ENCODE results near the gene KAT5.
"Not testable (repeated sequence)": the region's sequence is repeated elsewhere in the genome, so short reads cannot be mapped to it uniquely, and the experiment has no call there.

The KAT5 gene

GRCh38 chr11:65744699-65745042 is 32.6 kb downstream of the KAT5 start:
- H3K4me3 ChIP-seq (ENCODE audit: low read length) = no peak overlapping the region
- no peak overlapping the region for H2BK5ac ChIP-seq (ENCODE audit: low read length)
- no peak for DNase-seq
- no peaks in the 10 kb centered on the region for H3K36me3 ChIP-seq (ENCODE audit: control insufficient read depth, insufficient read depth, low read length)
- no peaks in the 10 kb centered on the region for H3K79me1 ChIP-seq (ENCODE audit: low read length)
- no peaks in the 10 kb centered on the region for H3K27me3 ChIP-seq (ENCODE audit: insufficient read depth, low read length, poor library complexity)
- no peak overlapping the region for H4K8ac ChIP-seq (ENCODE audit: low read depth, low read length)
- no peak overlapping the region for H2AK5ac ChIP-seq (ENCODE audit: low read length)
- no peak overlapping the region for H3K27ac ChIP-seq (ENCODE audit: low read depth, low read length)
- WGBS (ENCODE audit: extremely low coverage, insufficient coverage, low lambda C conversion rate) = no CpG with 5 or more reads among the region's 8 CpGs
- H3K4me2 ChIP-seq (ENCODE audit: low read length) = no peak overlapping the region
- no peaks in the 10 kb centered on the region for H3K4me1 ChIP-seq (ENCODE audit: control insufficient read depth, low read depth, low read length)
- no peak overlapping the region for H2BK120ac ChIP-seq (ENCODE audit: low read depth, low read length)
- H3K56ac ChIP-seq (ENCODE audit: low read length) = no peak overlapping the region
- H4K5ac ChIP-seq (ENCODE audit: low read length) = no peak overlapping the region
- H3K23ac ChIP-seq (ENCODE audit: low read length) = no peak overlapping the region
- no peak overlapping the region for H3K9ac ChIP-seq (ENCODE audit: low read length)
- H3K18ac ChIP-seq (ENCODE audit: low read length) = no peak overlapping the region
- H2BK15ac ChIP-seq (replicated peaks; ENCODE audit: low read depth) = no peak overlapping the region
- no peak overlapping the region for H3K4ac ChIP-seq (ENCODE audit: low read depth, low read length)
- no peaks in the 10 kb centered on the region for H3K79me2 ChIP-seq (ENCODE audit: control insufficient read depth, insufficient read depth, low read length)

DNA sequence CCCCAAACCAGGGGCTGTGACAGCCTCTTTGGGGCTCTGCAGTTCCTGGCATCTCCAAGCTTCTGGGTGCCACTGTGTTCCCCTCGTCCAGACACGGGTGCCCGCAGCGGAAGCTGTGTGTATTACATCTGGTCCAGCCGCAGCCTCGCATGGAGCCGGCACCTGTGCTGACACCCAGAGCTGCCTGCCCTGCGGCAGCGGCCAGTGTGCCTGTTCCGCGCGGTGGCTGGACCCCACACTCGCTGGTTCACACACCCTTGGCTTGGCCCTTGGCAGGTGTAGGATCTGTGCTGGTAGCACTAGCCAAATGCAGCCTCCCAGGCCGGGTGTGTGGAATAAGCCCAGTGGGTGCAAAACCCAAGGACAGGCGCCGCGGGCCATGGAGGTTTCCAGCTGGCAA is 33.0 kb downstream of the KAT5 start:
- H3K79me1 ChIP-seq (ENCODE audit: low read length) = no peaks in the 10 kb centered on the region
- no peaks in the 10 kb centered on the region for H3K36me3 ChIP-seq (ENCODE audit: control insufficient read depth, insufficient read depth, low read length)
- DNase-seq = no peak
- H4K8ac ChIP-seq (ENCODE audit: low read depth, low read length) = no peak overlapping the region
- H2BK120ac ChIP-seq (ENCODE audit: low read depth, low read length) = no peak overlapping the region
- no peak overlapping the region for H4K5ac ChIP-seq (ENCODE audit: low read length)
- no peak overlapping the region for H2BK15ac ChIP-seq (replicated peaks; ENCODE audit: low read depth)
- H3K18ac ChIP-seq (ENCODE audit: low read length) = no peak overlapping the region
- H3K4me1 ChIP-seq (ENCODE audit: control insufficient read depth, low read depth, low read length) = no peaks in the 10 kb centered on the region
- H3K4ac ChIP-seq (ENCODE audit: low read depth, low read length) = no peak overlapping the region
- no peaks in the 10 kb centered on the region for H3K79me2 ChIP-seq (ENCODE audit: control insufficient read depth, insufficient read depth, low read length)
- H3K56ac ChIP-seq (ENCODE audit: low read length) = no peak overlapping the region
- no peaks in the 10 kb centered on the region for H3K27me3 ChIP-seq (ENCODE audit: insufficient read depth, low read length, poor library complexity)
- H3K9ac ChIP-seq (ENCODE audit: low read length) = no peak overlapping the region
- H2BK5ac ChIP-seq (ENCODE audit: low read length) = no peak overlapping the region
- no peak overlapping the region for H3K4me3 ChIP-seq (ENCODE audit: low read length)
- WGBS (ENCODE audit: extremely low coverage, insufficient coverage, low lambda C conversion rate) = no CpG with 5 or more reads among the region's 17 CpGs
- H3K4me2 ChIP-seq (ENCODE audit: low read length) = no peak overlapping the region
- no peak overlapping the region for H2AK5ac ChIP-seq (ENCODE audit: low read length)
- no peak overlapping the region for H3K27ac ChIP-seq (ENCODE audit: low read depth, low read length)
- H3K23ac ChIP-seq (ENCODE audit: low read length) = no peak overlapping the region

GRCh38 chr11:65762169-65762568 is 50.1 kb downstream of the KAT5 start:
- not testable (repeated sequence) for H2AK5ac ChIP-seq (ENCODE audit: low read length); H3K27ac ChIP-seq (ENCODE audit: low read depth, low read length); H3K23ac ChIP-seq (ENCODE audit: low read length); H2BK120ac ChIP-seq (ENCODE audit: low read depth, low read length); H3K18ac ChIP-seq (ENCODE audit: low read length); H2BK5ac ChIP-seq (ENCODE audit: low read length); H2BK15ac ChIP-seq (replicated peaks; ENCODE audit: low read depth); H3K9ac ChIP-seq (ENCODE audit: low read length); H3K27me3 ChIP-seq (ENCODE audit: insufficient read depth, low read length, poor library complexity); H3K79me2 ChIP-seq (ENCODE audit: control insufficient read depth, insufficient read depth, low read length); DNase-seq; H3K4ac ChIP-seq (ENCODE audit: low read depth, low read length); H3K4me3 ChIP-seq (ENCODE audit: low read length); H3K4me1 ChIP-seq (ENCODE audit: control insufficient read depth, low read depth, low read length); H3K4me2 ChIP-seq (ENCODE audit: low read length); H3K36me3 ChIP-seq (ENCODE audit: control insufficient read depth, insufficient read depth, low read length); H3K79me1 ChIP-seq (ENCODE audit: low read length); H3K56ac ChIP-seq (ENCODE audit: low read length); H4K5ac ChIP-seq (ENCODE audit: low read length); H4K8ac ChIP-seq (ENCODE audit: low read depth, low read length)
- whole genome bisulfite sequencing (ENCODE audit: extremely low coverage, insufficient coverage, low lambda C conversion rate) = no CpG with 5 or more reads among the region's 5 CpGs

DNA sequence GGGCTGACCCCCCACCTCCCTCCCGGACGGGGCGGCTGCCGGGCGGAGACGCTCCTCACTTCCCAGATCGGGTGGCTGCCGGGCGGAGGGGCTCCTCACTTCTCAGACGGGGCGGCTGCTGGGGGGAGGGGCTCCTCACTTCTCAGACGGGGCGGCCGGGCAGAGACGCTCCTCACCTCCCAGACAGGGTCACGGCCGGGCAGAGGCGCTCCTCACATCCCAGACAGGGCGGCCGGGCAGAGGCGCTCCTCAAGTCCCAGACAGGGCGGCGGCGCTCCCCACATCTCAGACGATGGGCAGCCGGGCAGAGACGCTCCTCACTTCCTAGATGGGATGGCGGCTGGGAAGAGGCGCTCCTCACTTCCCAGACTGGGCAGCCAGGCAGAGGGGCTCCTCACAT is 50.8 kb downstream of the KAT5 start:
- H4K8ac ChIP-seq (ENCODE audit: low read depth, low read length); H3K4me3 ChIP-seq (ENCODE audit: low read length); H3K4ac ChIP-seq (ENCODE audit: low read depth, low read length); H4K5ac ChIP-seq (ENCODE audit: low read length); H3K36me3 ChIP-seq (ENCODE audit: control insufficient read depth, insufficient read depth, low read length); H2BK5ac ChIP-seq (ENCODE audit: low read length); H3K9ac ChIP-seq (ENCODE audit: low read length); H3K79me1 ChIP-seq (ENCODE audit: low read length); H2BK120ac ChIP-seq (ENCODE audit: low read depth, low read length); H3K23ac ChIP-seq (ENCODE audit: low read length); H3K56ac ChIP-seq (ENCODE audit: low read length); H2BK15ac ChIP-seq (replicated peaks; ENCODE audit: low read depth); H3K79me2 ChIP-seq (ENCODE audit: control insufficient read depth, insufficient read depth, low read length); DNase-seq; H3K4me2 ChIP-seq (ENCODE audit: low read length); H3K18ac ChIP-seq (ENCODE audit: low read length); H3K27ac ChIP-seq (ENCODE audit: low read depth, low read length); H2AK5ac ChIP-seq (ENCODE audit: low read length); H3K4me1 ChIP-seq (ENCODE audit: control insufficient read depth, low read depth, low read length); H3K27me3 ChIP-seq (ENCODE audit: insufficient read depth, low read length, poor library complexity): not testable (repeated sequence)
- no CpG with 5 or more reads among the region's 29 CpGs for WGBS (ENCODE audit: extremely low coverage, insufficient coverage, low lambda C conversion rate)

DNA sequence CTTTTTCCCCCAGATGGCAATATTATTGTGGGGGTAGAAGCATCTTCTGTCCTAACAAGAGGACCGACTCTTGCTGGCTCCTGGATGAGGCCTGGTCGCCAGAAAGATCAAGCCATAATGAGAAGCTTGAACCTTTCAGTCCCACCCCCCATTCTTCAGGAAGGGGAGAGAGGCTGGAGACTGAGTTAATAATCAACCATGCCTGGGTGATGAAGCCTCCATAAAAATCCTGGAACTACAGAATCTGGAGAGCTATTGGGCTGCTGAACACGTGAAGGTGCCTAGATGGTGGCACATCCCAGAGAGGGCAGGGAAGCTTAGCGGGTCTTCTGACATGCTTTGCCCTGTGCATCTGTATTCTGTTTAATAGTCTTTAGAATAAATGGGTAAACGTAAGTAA is 52.4 kb downstream of the KAT5 start:
- H4K5ac ChIP-seq (ENCODE audit: low read length) = no peak overlapping the region
- no peak overlapping the region for H3K4me2 ChIP-seq (ENCODE audit: low read length)
- H2BK15ac ChIP-seq (replicated peaks; ENCODE audit: low read depth) = no peak overlapping the region
- H2BK120ac ChIP-seq (ENCODE audit: low read depth, low read length) = no peak overlapping the region
- no peak overlapping the region for H3K9ac ChIP-seq (ENCODE audit: low read length)
- no peaks in the 10 kb centered on the region for H3K4me1 ChIP-seq (ENCODE audit: control insufficient read depth, low read depth, low read length)
- no peak for DNase-seq
- no CpG with 5 or more reads among the region's 5 CpGs for WGBS (ENCODE audit: extremely low coverage, insufficient coverage, low lambda C conversion rate)
- H3K27me3 ChIP-seq (ENCODE audit: insufficient read depth, low read length, poor library complexity) = no peaks in the 10 kb centered on the region
- H3K4me3 ChIP-seq (ENCODE audit: low read length) = no peak overlapping the region
- no peaks in the 10 kb centered on the region for H3K36me3 ChIP-seq (ENCODE audit: control insufficient read depth, insufficient read depth, low read length)
- no peak overlapping the region for H3K56ac ChIP-seq (ENCODE audit: low read length)
- no peak overlapping the region for H2AK5ac ChIP-seq (ENCODE audit: low read length)
- H2BK5ac ChIP-seq (ENCODE audit: low read length) = no peak overlapping the region
- H3K18ac ChIP-seq (ENCODE audit: low read length) = no peak overlapping the region
- no peak overlapping the region for H3K23ac ChIP-seq (ENCODE audit: low read length)
- H3K79me1 ChIP-seq (ENCODE audit: low read length) = no peaks in the 10 kb centered on the region
- no peak overlapping the region for H4K8ac ChIP-seq (ENCODE audit: low read depth, low read length)
- no peaks in the 10 kb centered on the region for H3K79me2 ChIP-seq (ENCODE audit: control insufficient read depth, insufficient read depth, low read length)
- no peak overlapping the region for H3K4ac ChIP-seq (ENCODE audit: low read depth, low read length)
- H3K27ac ChIP-seq (ENCODE audit: low read depth, low read length) = no peak overlapping the region

DNA sequence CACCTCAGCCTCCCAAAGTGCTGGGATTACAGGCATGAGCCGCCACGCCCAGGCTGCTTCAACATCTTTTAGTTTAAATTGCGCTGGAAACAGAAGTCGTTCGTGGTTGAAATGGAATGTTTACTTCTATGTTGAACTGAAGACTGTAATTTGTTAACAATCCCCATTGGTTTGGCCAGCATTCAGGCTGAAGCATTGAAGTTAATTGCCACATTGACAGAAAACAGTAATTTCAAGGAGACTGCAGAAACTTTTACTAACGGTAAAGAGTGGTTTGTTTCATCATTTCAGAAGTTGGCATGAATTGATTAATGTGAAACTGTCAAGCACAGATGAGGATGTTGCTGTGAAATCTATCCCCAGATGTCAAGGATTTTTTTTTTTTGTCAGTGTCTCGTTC is 54.5 kb downstream of the KAT5 start:
- no peak overlapping the region for H3K4me3 ChIP-seq (ENCODE audit: low read length)
- no peaks in the 10 kb centered on the region for H3K36me3 ChIP-seq (ENCODE audit: control insufficient read depth, insufficient read depth, low read length)
- no peak overlapping the region for H3K27ac ChIP-seq (ENCODE audit: low read depth, low read length)
- no peak overlapping the region for H3K23ac ChIP-seq (ENCODE audit: low read length)
- H3K27me3 ChIP-seq (ENCODE audit: insufficient read depth, low read length, poor library complexity) = no peaks in the 10 kb centered on the region
- H2BK15ac ChIP-seq (replicated peaks; ENCODE audit: low read depth) = no peak overlapping the region
- H3K56ac ChIP-seq (ENCODE audit: low read length) = no peak overlapping the region
- H2BK120ac ChIP-seq (ENCODE audit: low read depth, low read length) = no peak overlapping the region
- H4K5ac ChIP-seq (ENCODE audit: low read length) = no peak overlapping the region
- H3K79me1 ChIP-seq (ENCODE audit: low read length) = no peaks in the 10 kb centered on the region
- H3K79me2 ChIP-seq (ENCODE audit: control insufficient read depth, insufficient read depth, low read length) = no peaks in the 10 kb centered on the region
- H2AK5ac ChIP-seq (ENCODE audit: low read length) = no peak overlapping the region
- no peak overlapping the region for H4K8ac ChIP-seq (ENCODE audit: low read depth, low read length)
- DNase-seq = no peak
- H3K4ac ChIP-seq (ENCODE audit: low read depth, low read length) = no peak overlapping the region
- no CpG with 5 or more reads among the region's 7 CpGs for WGBS (ENCODE audit: extremely low coverage, insufficient coverage, low lambda C conversion rate)
- no peak overlapping the region for H2BK5ac ChIP-seq (ENCODE audit: low read length)
- H3K18ac ChIP-seq (ENCODE audit: low read length) = no peak overlapping the region
- no peak overlapping the region for H3K4me2 ChIP-seq (ENCODE audit: low read length)
- H3K9ac ChIP-seq (ENCODE audit: low read length) = no peak overlapping the region
- no peaks in the 10 kb centered on the region for H3K4me1 ChIP-seq (ENCODE audit: control insufficient read depth, low read depth, low read length)

All from mesendoderm (in vitro differentiated cells).